PFSK-1 (cell line): ENCODE data around the gene NSMCE1. TPM values are rescaled to one million over a fixed set of nuclear protein-coding genes. Genes with fewer than 3 reads are reported as not detected.

Experiments
- FOXP2 ChIP-seq: optimal IDR thresholded peaks from 2 replicates; pipeline ENCODE3; 2011; ENCODE audit warnings: borderline replicate concordance, control low read depth, inconsistent platforms; ENCODE audit not compliant: insufficient read depth; ENCODE audit errors: extremely low read length, extremely low read depth
- POLR2AphosphoS5 ChIP-seq: IDR thresholded peaks from 2 replicates; pipeline ENCODE4 v1.6.1; 2012; ENCODE audit warnings: low read depth, mild to moderate bottlenecking, control low read depth, low read length, moderate library complexity
- SIN3A ChIP-seq: IDR thresholded peaks from 2 replicates; pipeline ENCODE4 v1.6.1; 2012; ENCODE audit warnings: mild to moderate bottlenecking, low read length, moderate library complexity, borderline replicate concordance; ENCODE audit not compliant: insufficient read depth
- TAF1 ChIP-seq: IDR thresholded peaks from 2 replicates; pipeline ENCODE4 v1.6.1; 2012; ENCODE audit warnings: low read length, control low read depth, borderline replicate concordance; ENCODE audit not compliant: insufficient read depth
- polyA plus RNA-seq: library from polyadenylated mRNA; unstranded; fragments of >200 nt; gene quantifications from one replicate; pipeline ENCODE4 v1.2.1, GENCODE V29; 2012; ENCODE audit warnings: low read depth, missing spikeins; ENCODE audit not compliant: insufficient read length
- TF ChIP-seq, protein P1 (sequence below), 2 experiments: IDR thresholded peaks; 2 replicates each; pipeline versions ENCODE4 v1.6.1 to v1.8.0; 2011 to 2012; ENCODE audit warnings: low read depth in 2 of 2, low read length in 2 of 2, control low read depth in 1 of 2, inconsistent platforms in 1 of 2, mild to moderate bottlenecking in 1 of 2, moderate library complexity in 1 of 2; ENCODE audit not compliant: insufficient read depth in 1 of 2

The NSMCE1 gene, protein sequence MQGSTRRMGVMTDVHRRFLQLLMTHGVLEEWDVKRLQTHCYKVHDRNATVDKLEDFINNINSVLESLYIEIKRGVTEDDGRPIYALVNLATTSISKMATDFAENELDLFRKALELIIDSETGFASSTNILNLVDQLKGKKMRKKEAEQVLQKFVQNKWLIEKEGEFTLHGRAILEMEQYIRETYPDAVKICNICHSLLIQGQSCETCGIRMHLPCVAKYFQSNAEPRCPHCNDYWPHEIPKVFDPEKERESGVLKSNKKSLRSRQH
- polyA plus RNA-seq = 56.2 TPM

DNA sequence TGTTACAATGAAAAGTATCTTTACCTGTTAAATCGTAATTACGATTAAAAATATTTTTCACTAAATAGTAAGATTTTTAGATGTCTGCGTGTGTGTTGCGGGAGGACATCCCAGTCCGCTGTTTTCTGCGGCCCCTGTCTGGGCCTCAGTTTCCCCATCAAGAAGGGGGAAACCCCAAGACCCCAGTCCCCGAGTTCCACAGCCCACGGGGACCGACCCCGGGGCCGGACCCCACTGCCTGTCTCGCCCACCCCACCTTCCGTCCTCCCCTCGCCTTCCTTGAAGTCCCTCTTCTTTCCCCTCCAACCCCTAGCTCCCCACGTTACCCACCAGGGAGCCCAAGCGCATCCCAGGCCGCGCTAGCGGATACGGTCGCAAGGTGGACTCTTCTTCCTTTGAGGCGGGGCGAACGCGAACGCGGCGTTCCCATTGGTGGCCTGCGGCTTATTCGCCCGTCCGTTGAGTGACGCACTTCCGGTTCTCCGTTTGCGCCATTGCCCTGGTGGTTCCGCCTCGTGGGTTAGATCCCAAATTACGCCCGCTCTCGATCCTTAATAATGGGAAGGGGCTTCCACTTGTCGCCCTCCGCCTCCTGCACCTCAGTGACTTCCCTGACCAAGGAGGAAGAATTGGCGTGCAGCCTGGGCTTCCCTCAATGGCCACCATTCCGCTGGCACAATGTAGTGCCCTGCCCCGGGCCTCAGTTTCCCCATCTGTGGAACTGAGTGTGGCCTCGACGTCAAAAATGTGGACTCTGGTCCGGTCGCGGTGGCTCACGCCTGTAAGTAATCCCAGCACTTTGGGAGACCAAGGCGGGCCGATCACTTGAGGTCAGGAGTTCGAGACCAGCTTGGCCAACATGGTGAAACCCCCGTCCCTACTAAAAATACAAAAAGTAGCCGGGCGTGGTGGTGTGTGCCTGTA, at the start of gene NSMCE1:
Gene NSMCE1, minus strand, starts transcription at position 397 of the 924 bp plus-strand sequence. CDS start 11,202 bp downstream, outside the sequence.
- TF ChIP-seq FOXP2 (peak; percentile 68), POLR2AphosphoS5 (peak; percentile 83), TAF1 (peak; percentile 78; the same call in 1 of the 2 replicates), SIN3A (no peak)
- TF ChIP-seq, protein P1, sequence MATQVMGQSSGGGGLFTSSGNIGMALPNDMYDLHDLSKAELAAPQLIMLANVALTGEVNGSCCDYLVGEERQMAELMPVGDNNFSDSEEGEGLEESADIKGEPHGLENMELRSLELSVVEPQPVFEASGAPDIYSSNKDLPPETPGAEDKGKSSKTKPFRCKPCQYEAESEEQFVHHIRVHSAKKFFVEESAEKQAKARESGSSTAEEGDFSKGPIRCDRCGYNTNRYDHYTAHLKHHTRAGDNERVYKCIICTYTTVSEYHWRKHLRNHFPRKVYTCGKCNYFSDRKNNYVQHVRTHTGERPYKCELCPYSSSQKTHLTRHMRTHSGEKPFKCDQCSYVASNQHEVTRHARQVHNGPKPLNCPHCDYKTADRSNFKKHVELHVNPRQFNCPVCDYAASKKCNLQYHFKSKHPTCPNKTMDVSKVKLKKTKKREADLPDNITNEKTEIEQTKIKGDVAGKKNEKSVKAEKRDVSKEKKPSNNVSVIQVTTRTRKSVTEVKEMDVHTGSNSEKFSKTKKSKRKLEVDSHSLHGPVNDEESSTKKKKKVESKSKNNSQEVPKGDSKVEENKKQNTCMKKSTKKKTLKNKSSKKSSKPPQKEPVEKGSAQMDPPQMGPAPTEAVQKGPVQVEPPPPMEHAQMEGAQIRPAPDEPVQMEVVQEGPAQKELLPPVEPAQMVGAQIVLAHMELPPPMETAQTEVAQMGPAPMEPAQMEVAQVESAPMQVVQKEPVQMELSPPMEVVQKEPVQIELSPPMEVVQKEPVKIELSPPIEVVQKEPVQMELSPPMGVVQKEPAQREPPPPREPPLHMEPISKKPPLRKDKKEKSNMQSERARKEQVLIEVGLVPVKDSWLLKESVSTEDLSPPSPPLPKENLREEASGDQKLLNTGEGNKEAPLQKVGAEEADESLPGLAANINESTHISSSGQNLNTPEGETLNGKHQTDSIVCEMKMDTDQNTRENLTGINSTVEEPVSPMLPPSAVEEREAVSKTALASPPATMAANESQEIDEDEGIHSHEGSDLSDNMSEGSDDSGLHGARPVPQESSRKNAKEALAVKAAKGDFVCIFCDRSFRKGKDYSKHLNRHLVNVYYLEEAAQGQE (IDR thresholded peaks at IDR 0.05; ENCODE audit: insufficient read depth in 1 of 2, low read depth in 2 of 2, low read length in 2 of 2) = no peak

DNA sequence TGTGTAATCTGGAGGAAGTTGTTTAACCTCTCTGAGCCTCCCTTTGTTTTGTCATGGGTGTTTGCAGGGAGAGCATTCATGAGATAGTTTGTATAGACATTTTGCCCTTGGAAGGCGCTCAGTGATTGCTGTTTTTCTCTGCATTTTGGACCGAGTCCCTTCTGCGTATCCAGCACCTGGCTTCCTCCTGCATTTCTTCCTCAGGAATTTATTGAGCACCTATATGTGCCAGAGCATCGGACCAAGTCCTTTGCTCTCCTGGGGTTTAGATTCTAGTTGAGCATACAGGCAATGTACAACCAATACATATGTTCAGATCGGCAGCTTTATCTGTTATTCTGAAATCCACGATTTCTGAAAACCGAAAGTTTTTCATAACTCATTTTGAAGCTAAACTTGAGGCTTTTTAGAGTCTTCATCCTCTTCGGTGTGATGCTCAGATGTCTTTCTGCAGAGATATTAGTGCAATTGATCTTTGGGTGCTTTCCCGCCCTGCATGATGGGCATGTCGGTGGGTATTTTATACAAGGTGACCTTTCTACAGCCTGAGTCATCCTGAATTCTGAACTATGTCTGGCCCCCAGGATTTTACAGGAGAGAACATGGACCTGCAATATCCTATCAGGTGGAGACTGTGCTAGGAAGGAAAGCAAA, 49.3 kb upstream of the NSMCE1 start:
- TF ChIP-seq SIN3A (no peak), POLR2AphosphoS5 (no peak)

DNA sequence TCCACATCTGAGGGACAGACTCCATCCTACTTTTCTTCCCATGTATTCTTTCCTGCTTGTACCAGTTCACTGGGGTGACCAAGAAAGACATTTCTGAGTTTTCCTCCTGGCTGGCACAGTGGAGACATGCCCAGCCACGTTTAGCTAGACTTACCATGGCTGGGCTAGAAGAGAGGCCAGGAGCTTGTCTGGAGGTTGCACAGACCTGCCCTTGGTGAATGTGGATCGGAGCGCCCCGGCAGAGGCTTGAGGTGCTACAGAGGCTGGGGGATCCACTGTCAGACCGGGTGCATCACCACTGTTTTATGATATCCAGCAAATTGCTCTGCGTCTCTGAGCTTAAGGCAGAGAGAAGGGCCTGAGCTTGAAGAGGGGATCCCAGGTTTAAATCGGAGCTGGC, 48.7 kb upstream of the NSMCE1 start:
- TF ChIP-seq, protein P1 (IDR thresholded peaks at IDR 0.05; ENCODE audit: insufficient read depth in 1 of 2, low read depth in 2 of 2, low read length in 2 of 2) = no peak
- TF ChIP-seq TAF1 (no peak), FOXP2 (no peak), SIN3A (no peak), POLR2AphosphoS5 (no peak)

DNA sequence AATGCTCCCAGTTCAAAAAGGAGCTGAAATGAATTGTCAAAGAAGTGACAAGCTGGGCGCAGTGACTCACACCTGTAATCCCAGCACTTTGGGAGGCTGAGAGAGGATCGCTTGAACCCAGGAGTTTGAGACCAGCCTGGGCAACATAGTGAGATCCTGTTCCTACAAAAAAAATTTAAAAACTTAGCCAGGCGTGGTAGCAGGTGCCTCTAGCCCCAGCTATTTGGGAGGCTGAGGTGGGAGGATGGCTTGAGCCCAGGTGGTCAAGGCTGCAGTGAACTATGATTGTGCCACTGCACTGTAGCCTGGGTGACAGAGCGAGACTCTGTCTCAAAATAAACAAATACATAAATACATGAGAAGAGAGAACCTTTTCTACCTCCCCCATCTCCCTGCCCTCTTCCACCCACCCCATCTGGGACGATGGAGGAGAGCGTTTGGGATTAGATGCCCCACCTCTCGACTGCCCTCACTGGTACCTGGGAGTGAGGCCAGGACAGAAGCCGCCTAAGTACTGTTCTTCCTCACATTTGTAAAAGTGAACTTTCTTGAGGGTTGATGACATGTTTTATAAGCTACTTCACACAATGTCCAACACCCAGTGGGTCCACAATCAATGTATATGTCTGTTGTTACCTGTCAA, 47.6 kb upstream of the NSMCE1 start:
- TF ChIP-seq TAF1 (no peak), FOXP2 (no peak), SIN3A (no peak), POLR2AphosphoS5 (no peak)
- TF ChIP-seq, protein P1 (IDR thresholded peaks at IDR 0.05; ENCODE audit: insufficient read depth in 1 of 2, low read depth in 2 of 2, low read length in 2 of 2) = no peak

DNA sequence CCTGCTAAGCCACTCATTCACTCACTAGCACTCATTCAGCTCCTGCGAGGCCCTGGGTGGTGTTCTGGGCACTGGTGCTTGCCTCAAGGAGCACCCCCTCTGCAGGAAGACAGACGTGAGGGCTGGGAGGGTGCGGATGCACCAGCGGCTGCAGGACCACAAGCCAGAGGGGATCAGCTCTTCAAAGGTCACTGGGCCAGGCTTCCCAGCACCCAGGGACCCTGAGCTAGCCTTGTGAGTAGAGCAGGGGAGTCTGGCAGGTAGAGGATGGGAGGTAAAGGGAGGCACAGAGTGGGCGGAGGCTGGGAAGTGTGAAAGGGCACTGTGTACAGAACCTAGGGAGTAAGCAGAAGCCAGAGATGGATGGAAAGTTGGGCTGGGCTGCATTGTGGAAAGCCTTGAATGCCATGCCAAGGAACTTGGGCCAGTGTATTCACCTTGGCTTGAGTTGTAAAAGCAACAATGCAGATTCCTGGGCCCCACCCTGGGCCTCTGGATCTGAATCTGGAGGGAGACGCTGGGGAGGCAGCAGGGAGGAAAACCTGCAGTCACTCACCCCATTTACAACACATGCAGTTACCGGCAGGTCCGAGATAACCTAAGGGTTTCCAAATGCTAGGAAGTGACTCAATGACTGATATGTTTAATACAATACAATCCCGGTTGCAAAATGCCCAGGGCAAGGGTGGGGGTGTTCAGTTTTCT, 46.9 kb upstream of the NSMCE1 start:
- no peak for TF ChIP-seq TAF1
- TF ChIP-seq, protein P1 (IDR thresholded peaks at IDR 0.05; ENCODE audit: insufficient read depth in 1 of 2, low read depth in 2 of 2, low read length in 2 of 2) = no peak
- TF ChIP-seq POLR2AphosphoS5 = no peak
